Astrocyte (in vitro differentiated cells and primary cell): ENCODE data around the gene FAM227B.

Experiments
- EZH2 ChIP-seq: IDR thresholded peaks from 2 replicates; pipeline ENCODE4 v1.6.1; 2012; ENCODE audit warnings: mild to moderate bottlenecking, low read length, inconsistent platforms; ENCODE audit not compliant: insufficient read depth
- TF ChIP-seq, protein P1 (sequence below): IDR thresholded peaks from 2 replicates; pipeline ENCODE4 v1.5.1; 2011; ENCODE audit warnings: low read depth, mild to moderate bottlenecking, inconsistent platforms, low read length, moderate library complexity; ENCODE audit not compliant: insufficient read depth

- TF ChIP-seq, protein P1, sequence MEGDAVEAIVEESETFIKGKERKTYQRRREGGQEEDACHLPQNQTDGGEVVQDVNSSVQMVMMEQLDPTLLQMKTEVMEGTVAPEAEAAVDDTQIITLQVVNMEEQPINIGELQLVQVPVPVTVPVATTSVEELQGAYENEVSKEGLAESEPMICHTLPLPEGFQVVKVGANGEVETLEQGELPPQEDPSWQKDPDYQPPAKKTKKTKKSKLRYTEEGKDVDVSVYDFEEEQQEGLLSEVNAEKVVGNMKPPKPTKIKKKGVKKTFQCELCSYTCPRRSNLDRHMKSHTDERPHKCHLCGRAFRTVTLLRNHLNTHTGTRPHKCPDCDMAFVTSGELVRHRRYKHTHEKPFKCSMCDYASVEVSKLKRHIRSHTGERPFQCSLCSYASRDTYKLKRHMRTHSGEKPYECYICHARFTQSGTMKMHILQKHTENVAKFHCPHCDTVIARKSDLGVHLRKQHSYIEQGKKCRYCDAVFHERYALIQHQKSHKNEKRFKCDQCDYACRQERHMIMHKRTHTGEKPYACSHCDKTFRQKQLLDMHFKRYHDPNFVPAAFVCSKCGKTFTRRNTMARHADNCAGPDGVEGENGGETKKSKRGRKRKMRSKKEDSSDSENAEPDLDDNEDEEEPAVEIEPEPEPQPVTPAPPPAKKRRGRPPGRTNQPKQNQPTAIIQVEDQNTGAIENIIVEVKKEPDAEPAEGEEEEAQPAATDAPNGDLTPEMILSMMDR = no peak
- no peak for TF ChIP-seq EZH2
These were observed 98.8 kb downstream of the FAM227B start for GRCh38 chr15:49521802-49522201.
